Measurements from ENCODE around the gene PADI6. TPM values are rescaled to one million over a fixed set of nuclear protein-coding genes. Genes with fewer than 3 reads are reported as not detected.

PADI6 gene
- total RNA-seq, 1 experiment from 2014 or later: not detected

- TF ChIP-seq REST (IDR thresholded peaks at IDR 0.05; ENCODE audit: low read depth) (no peak), SRF (IDR thresholded peaks at IDR 0.05; ENCODE audit: low read depth) (no peak), SIN3A (IDR thresholded peaks at IDR 0.05; ENCODE audit: low read depth) (no peak), ZNF274 (IDR thresholded peaks at IDR 0.05; ENCODE audit: low read depth, low read length) (no peak), FOSL1 (IDR thresholded peaks at IDR 0.05; ENCODE audit: low read depth) (no peak), EZH2 (IDR thresholded peaks at IDR 0.05) (no peak)
Measured at GRCh38 chr1:17381161-17381560, 9.2 kb downstream of the PADI6 start (continued).

- H3K4me2 ChIP-seq (ENCODE audit: low read length): no peak overlapping the region
- no peak overlapping the region for H3K9ac ChIP-seq (ENCODE audit: low read length)
- no peaks in the 10 kb centered on the region for H3K4me1 ChIP-seq (ENCODE audit: control insufficient read depth in 1 of 2, insufficient read depth in 2 of 2, low read length in 2 of 2)
- POLR2A ChIA-PET: no interaction called here
- no peak overlapping the region for H3K4me3 ChIP-seq (replicated peaks in 1 of 2; ENCODE audit: low read depth in 1 of 2, low read length in 2 of 2)
- no peaks in the 10 kb centered on the region for H3K9me3 ChIP-seq (ENCODE audit: control insufficient read depth in 1 of 2, insufficient read depth in 1 of 2, low read depth in 1 of 2, low read length in 2 of 2)
- 0 out of 2 replicates have a peak, but pooled peaks cover 3% of the 10 kb centered on the region for H3K27me3 ChIP-seq (ENCODE audit: insufficient read depth, low read length)
- BruUV-seq (replicated peaks): no TSS peak
- ATAC-seq (no peak), DNase-seq (ENCODE audit: low read depth, low spot score) (no peak)
- no peak overlapping the region for H2AFZ ChIP-seq (ENCODE audit: low read depth, low read length, poor library complexity, severe bottlenecking)
- no peak overlapping the region for H3K27ac ChIP-seq (ENCODE audit: low read depth, low read length)
- CTCF ChIA-PET: no interaction called here
- no peaks in the 10 kb centered on the region for H4K20me1 ChIP-seq (ENCODE audit: insufficient read depth)
- RAD21 ChIA-PET (ENCODE audit: low non-redundant PET in 1 of 2, low total read pairs in 2 of 2, uncharacterized antibody in 2 of 2, unreplicated experiment in 2 of 2): no interaction called here
- no peaks in the 10 kb centered on the region for H3K9me2 ChIP-seq (ENCODE audit: insufficient read depth)
- no peaks in the 10 kb centered on the region for H3K79me2 ChIP-seq (ENCODE audit: insufficient read depth, low read length)
- intact Hi-C loops (cut with micrococcal nuclease): no loop called here
- H3K36me3 ChIP-seq (ENCODE audit: control insufficient read depth in 1 of 2, insufficient read depth in 2 of 2, low read length in 2 of 2): no peaks in the 10 kb centered on the region
- TF ChIP-seq FOSL1 (IDR thresholded peaks at IDR 0.05; ENCODE audit: low read depth) (no peak), CTCF (IDR thresholded peaks at IDR 0.05 in 2 of 3, conservative IDR thresholded peaks at IDR 0.05 in 1 of 3; ENCODE audit: borderline replicate concordance in 1 of 3, insufficient read depth in 1 of 3, low read depth in 2 of 3, low read length in 2 of 3) (no peak), ZNF274 (IDR thresholded peaks at IDR 0.05; ENCODE audit: low read depth, low read length) (no peak), JUND (IDR thresholded peaks at IDR 0.05) (no peak), ELF1 (IDR thresholded peaks at IDR 0.05; ENCODE audit: borderline replicate concordance, low read depth) (no peak), YY1 (IDR thresholded peaks at IDR 0.05; ENCODE audit: extremely low read depth, insufficient replicate concordance, low read depth, low read length) (no peak), REST (IDR thresholded peaks at IDR 0.05; ENCODE audit: low read depth) (no peak), ZBTB33 (IDR thresholded peaks at IDR 0.05; ENCODE audit: extremely low read depth, insufficient replicate concordance, low read length) (no peak), MAX (IDR thresholded peaks at IDR 0.05) (no peak)
Measured at GRCh38 chr1:17392199-17392740, 20.3 kb downstream of the PADI6 start.

Data from HCT116 (cell line).